HG03558 (cell line): ENCODE results near the gene SYNPO2.
"Not testable (repeated sequence)": the region's sequence is repeated elsewhere in the genome, so short reads cannot be mapped to it uniquely, and the experiment has no call there.

Source experiments
- ATAC-seq: cut with Tn5 transposase; IDR thresholded peaks from one replicate; pipeline ENCODE4 v1.9.1; 2021; ENCODE audit warnings: moderate number of reproducible peaks; ENCODE audit not compliant: unreplicated experiment; ENCODE audit errors: extremely low read depth

SYNPO2 gene

GRCh38 chr4:119046263-119046662, 157.6 kb downstream of the SYNPO2 start:
- ATAC-seq, result no peak

GRCh38 chr4:119047059-119047458, 158.4 kb downstream of the SYNPO2 start:
- ATAC-seq, result not testable (repeated sequence)

GRCh38 chr4:119048446-119048845, 159.8 kb downstream of the SYNPO2 start:
- ATAC-seq, result no peak

GRCh38 chr4:119049342-119049741, 160.7 kb downstream of the SYNPO2 start:
- no peak for ATAC-seq

GRCh38 chr4:119050527-119051090, 162.0 kb downstream of the SYNPO2 start:
- ATAC-seq, result no peak

DNA sequence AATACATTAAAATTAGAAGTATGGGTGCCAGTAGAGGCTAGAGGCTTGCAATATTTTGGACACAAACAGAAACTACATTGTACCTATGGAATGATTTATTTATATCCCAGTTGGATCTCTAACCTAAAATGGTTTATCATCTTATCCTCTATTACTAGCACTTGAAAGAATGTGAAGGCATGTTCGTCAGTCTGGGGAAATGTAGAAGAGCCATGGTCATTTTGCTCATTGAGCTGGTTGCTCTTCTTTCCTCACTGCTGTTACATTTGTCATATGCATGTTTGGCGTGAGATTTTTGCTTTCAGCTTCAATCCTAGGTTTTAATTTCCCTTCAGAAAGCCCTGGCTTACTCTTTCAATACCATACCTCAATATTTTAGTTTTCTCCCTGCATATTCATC, 164.6 kb downstream of the SYNPO2 start:
- no peak for ATAC-seq

DNA sequence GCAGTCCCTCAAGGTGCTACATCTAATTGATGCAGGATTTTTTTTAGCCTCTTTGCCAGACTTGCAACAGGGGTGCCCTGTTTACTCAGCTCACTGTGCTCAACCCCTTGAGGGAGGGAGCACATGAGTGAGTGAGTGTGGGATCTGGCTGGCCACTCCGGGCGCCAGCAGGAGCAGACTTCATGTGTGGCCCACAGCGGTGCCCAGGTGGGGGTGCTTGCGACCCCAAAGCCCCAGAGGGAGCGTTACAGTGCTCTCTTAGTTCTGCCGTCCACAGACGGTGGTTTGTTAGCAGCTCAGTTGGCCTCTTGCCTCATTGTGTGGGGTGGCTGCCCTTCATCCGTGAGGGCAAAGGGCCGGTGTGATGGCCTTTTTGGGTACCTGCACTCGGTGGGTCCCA, 165.3 kb downstream of the SYNPO2 start:
- ATAC-seq, result no peak

DNA sequence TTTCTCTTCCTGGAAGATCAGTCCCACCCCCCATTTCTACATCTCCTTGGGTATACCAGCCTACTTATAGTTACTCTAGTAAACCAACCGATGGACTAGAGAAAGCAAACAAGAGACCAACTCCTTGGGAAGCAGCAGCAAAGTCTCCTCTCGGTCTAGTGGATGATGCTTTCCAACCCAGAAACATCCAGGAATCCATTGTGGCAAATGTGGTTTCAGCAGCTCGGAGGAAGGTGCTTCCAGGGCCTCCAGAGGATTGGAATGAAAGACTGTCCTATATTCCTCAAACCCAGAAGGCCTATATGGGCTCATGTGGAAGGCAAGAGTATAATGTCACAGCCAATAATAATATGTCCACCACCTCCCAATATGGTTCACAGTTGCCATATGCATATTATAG, 168.8 kb downstream of the SYNPO2 start:
- no peak for ATAC-seq

DNA sequence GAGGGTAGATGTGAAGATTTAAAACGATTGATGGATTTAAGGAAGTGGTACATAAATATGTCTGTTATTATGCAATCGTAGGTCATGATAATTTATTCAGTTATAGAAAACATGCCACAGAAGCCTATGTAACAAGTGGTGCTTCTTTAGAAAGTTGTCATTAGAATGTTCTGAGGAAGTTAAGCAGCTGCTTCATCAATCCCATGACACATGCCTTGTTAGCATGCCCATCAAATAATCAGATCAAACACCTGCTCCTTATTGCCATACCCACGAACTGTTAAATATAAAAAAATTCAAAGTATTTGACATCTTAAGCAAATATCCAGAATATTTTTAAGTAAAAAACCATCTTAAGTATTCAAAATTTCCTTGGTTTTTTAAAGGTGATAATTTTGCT, 170.6 kb downstream of the SYNPO2 start:
- no peak for ATAC-seq

DNA sequence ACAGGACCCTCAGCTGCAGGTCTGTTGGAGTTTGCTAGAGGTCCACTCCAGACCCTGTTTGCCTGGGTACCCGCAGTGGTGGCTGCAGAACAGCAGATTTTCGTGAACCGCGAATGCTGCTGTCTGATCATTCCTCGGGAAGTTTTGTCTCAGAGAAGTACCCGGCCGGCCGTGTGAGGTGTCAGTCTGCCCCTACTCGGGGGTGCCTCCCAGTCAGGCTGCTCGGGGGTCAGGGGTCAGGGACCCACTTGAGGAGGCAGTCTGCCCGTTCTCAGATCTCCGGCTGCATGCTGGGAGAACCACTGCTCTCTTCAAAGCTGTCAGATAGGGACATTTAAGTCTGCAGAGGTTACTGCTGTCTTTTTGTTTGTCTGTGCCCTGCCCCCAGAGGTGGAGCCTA, 178.5 kb downstream of the SYNPO2 start:
- not testable (repeated sequence) for ATAC-seq

GRCh38 chr4:119067670-119068360, 179.2 kb downstream of the SYNPO2 start:
- not testable (repeated sequence) for ATAC-seq

GRCh38 chr4:119068529-119068962, 179.9 kb downstream of the SYNPO2 start:
- ATAC-seq, result no peak

DNA sequence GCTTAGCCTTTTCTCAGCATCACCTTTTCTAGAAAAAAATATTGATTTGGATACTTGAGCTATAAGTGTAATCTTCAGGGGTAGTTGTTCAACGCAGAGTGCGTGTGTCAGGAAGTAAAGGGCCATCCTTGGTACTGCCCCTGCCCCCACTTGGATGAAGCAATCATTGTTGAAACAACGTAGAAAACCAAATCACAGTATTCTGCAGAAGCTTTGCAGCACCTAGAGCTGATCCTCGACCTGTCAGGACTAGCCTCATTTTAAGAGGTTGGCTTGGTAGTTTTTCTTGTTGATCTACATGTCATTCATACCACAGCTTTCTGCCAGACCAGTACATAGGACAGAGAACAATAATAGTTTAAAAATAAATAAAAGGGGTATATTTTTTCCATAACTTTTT, 181.6 kb downstream of the SYNPO2 start:
- no peak for ATAC-seq

GRCh38 chr4:119080721-119081541, 192.3 kb downstream of the SYNPO2 start:
- no peak for ATAC-seq

GRCh38 chr4:119081542-119081859, 192.8 kb downstream of the SYNPO2 start:
- ATAC-seq, result no peak

DNA sequence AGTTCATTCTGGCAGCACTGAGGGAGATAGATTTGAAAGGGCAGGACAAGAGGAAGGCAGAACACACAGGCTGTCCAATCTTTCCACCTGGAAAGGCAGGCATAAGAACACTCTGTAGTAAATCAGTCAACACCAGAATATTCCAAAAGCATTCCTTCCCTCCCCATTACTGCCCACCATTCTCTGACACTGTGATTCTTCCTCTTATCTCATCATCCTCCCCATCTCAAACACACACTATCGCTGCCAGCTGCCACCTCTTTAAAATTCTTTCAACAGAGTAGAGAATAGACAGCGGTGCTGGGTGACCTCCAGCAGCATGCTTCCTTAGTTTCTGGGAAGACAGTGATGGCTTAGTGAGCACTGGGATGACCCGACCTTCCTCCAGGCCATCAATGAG, 193.3 kb downstream of the SYNPO2 start:
- ATAC-seq, result no peak

GRCh38 chr4:119082661-119083060, 194.0 kb downstream of the SYNPO2 start:
- no peak for ATAC-seq

DNA sequence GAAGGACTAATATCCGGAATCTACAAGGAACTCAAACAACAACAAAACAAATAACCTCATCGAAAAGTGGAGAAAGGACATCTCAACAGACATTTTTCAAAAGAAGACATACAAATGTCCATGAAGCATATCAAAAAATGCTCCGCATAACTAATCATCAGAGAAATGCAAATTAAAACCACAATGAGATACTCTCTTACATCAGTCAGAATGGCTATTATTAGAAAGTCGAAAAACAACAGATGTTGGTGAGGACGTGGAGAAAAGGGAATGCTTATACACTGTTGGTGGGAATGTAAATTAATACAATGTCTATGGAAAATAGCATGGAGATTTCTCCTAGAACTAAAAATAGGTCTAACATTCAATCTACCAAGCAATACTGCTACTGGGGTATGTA, 195.9 kb downstream of the SYNPO2 start:
- ATAC-seq, result no peak

DNA sequence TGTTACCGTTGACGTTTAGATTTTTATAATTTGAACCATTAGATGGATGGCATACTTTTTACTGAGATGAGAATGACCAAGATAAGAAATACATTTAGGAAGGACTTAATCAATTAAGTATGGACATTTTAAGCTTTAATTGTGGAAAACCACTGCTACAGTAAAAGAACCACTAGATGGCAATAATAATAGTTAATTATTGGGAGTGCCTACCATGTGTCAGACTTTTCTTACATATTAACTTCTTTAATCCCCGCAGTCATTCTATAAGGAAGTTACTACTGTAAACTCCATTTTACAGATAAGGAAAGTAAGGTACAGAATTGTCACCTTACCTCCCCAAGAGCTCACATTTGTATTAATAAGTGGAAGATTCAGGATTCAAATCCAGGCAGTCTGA, 198.5 kb downstream of the SYNPO2 start:
- no peak for ATAC-seq

GRCh38 chr4:119087656-119088055, 199.0 kb downstream of the SYNPO2 start:
- ATAC-seq, result no peak

DNA sequence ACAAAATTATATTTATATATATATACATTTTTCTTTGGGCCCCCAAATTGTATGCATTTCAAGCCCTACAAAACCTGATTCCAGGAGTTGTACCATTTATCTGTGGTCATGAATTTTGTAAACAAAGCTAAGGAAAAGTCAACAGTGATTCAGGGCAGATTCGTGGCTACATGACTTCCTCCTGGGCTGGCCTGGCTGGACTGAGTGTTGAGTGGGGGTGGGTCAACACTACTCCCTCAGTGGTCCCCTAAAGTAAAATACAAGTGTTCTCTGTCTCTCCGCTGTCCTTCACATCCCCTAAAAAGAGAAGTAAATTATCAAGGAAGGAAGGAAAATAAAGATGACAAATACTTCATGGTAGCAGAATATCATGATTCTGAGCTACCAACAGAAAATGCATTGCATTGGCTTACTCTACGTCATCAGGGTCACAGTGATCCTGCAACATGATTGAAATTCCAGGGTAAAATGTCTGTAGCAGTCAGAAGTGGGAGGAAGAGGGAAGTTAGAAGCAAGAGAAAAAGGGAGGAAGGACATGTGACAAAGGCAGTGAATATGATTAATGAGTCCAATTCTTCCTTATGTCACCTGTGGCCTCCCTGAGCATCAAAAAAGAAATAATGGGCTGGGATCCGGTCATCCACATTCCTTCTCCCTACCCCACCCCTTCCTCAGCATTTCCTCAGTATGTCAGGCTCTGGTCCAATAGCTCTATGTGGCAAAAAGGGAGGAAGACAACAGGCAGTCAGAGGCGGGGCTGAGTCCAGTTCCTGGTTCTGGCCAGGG, 204.6 kb downstream of the SYNPO2 start:
- ATAC-seq, result no peak
